Activated T-helper 1 cell treated with anti-CD3 and anti-CD28 coated beads, Interleukin-12 subunit alpha, Interleukin-12 subunit beta, Interleukin-2, Interleukin-4 antibody, amounts not matched to agents 30 ng/mL and 10 ng/mL and 1 ng/mL, durations not matched to agents 14 hours and 24 hours and 36 hours (primary cell): ENCODE results near the gene RCAN2. TPM values are rescaled to one million over a fixed set of nuclear protein-coding genes. Genes with fewer than 3 reads are reported as not detected.
"Not testable (repeated sequence)": the region's sequence is repeated elsewhere in the genome, so short reads cannot be mapped to it uniquely, and the experiment has no call there.

Experiments
- DNase-seq: peaks from one replicate; pipeline ENCODE4 v3.0.0; 2021; ENCODE audit warnings: low spot score
- H3K27ac Mint-ChIP-seq: one replicate; pipeline ENCODE4 v1.8.0; 2021; ENCODE audit warnings: mild to moderate bottlenecking, mixed read lengths
- H3K27me3 Mint-ChIP-seq: one replicate; pipeline ENCODE4 v1.8.0; 2022; ENCODE audit warnings: mild to moderate bottlenecking, moderate library complexity, mixed read lengths; ENCODE audit not compliant: insufficient read depth
- H3K36me3 Mint-ChIP-seq: one replicate; pipeline ENCODE4 v1.8.0; 2021; ENCODE audit warnings: low read depth, mixed read lengths
- H3K4me1 Mint-ChIP-seq: one replicate; pipeline ENCODE4 v1.8.0; 2021; ENCODE audit warnings: low read depth, mixed read lengths
- H3K4me3 Mint-ChIP-seq: one replicate; pipeline ENCODE4 v1.8.0; 2021; ENCODE audit warnings: mild to moderate bottlenecking, moderate library complexity, mixed read lengths
- H3K9me3 Mint-ChIP-seq: one replicate; pipeline ENCODE4 v1.8.0; 2021; ENCODE audit warnings: mixed read lengths
- intact Hi-C: fragments of 100-400 bp; cut with micrococcal nuclease; formaldehyde crosslinking; loops from one replicate; pipeline ENCODE4 v1.15.1; 2024
- total RNA-seq: library from RNA; stranded (reverse); gene quantifications from 2 replicates; pipeline ENCODE4 v1.2.3, GENCODE V29; 2022

Gene RCAN2
- total RNA-seq, 1 donor from 2014 or later, result 0.44 TPM

DNA sequence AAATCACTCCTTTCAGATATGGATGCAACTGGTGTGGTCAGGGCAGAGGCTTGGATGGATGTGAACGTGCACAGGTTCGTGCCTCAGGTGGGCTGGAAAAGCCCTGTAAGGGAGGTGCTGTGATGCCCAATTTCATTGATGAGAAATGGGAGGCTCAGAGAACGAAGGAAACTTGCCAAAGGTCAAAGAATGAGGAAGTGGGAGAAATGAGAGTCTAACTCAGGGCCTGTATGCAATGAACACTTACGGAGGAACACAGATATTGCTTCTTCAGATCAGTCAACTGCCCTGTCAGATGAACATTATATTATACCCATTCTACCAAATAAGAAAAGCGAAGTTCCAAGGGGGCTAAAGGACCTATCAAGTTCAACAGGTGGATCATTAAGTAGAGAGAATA is 134.7 kb downstream of the RCAN2 start:
- intact Hi-C loops, result no loop called here
- H3K9me3 Mint-ChIP-seq, result no peaks in the 10 kb centered on the region
- no peak overlapping the region for H3K27ac Mint-ChIP-seq
- H3K36me3 Mint-ChIP-seq, result no peaks in the 10 kb centered on the region
- no peak overlapping the region for H3K4me3 Mint-ChIP-seq
- H3K4me1 Mint-ChIP-seq, result peaks cover 8% of the 10 kb centered on the region
- no peak for DNase-seq
- peaks cover 6% of the 10 kb centered on the region for H3K27me3 Mint-ChIP-seq

DNA sequence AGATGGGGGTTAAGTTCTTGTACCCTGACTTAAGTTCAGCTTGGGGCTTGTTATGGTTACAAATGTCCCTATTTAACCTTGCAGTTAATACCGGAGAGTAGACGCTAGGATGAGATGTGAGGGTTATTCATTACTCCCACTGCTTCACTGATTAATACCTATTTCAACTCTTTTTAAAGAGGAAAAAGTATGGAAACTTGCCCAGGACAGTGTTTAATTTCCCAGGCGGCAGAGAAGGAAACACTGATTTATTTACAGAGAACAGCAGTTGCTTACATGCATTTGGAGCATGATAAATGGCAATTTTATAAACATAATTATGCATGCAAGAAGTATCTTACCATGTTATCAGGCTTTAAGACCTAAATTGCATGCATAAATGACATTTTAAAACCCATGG is 137.7 kb downstream of the RCAN2 start:
- intact Hi-C loops, result no loop called here
- Mint-ChIP-seq H3K4me1 (peaks cover 8% of the 10 kb centered on the region), H3K27me3 (peaks cover 8% of the 10 kb centered on the region), H3K4me3 (no peak overlapping the region), H3K36me3 (no peaks in the 10 kb centered on the region), H3K27ac (no peak overlapping the region), H3K9me3 (no peaks in the 10 kb centered on the region)
- no peak for DNase-seq

DNA sequence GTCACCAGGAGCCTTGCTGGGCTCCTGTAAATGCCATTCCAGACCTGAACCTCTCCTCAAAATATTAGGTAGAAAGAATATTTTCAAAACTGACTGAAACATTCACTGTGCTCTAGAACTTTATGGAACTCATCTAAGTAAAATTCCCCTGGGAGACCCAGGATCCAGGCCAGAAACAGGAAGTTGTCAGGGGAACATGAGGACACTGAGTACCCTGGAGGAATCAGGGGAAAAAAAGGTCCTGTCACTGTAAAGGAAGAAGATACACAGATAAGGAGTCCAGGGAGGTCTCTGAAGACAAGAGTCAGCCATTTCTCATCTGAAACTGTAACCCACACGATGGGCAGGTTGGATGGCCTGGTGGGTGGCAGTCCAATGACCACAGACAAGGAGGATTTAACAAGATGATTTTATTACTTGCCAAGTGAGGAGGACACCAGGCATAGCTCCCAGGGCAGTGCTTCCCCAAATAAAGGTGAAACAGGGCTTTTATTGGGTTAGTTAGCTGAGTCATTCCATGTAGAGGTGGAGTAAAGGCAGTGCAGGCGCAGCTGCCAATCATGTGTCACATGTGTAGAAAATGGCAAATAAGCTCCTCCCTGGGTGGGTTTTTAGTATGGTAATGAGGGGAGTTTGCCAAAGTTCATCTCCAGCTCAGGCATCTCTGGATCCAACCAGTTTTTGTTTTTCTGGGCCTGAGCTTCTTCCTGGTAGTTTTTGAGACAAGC is 138.5 kb downstream of the RCAN2 start:
- peaks cover 7% of the 10 kb centered on the region for H3K4me1 Mint-ChIP-seq
- H3K27ac Mint-ChIP-seq, result no peak overlapping the region
- no peaks in the 10 kb centered on the region for H3K36me3 Mint-ChIP-seq
- no peak overlapping the region for H3K4me3 Mint-ChIP-seq
- H3K9me3 Mint-ChIP-seq, result no peaks in the 10 kb centered on the region
- H3K27me3 Mint-ChIP-seq, result peaks cover 11% of the 10 kb centered on the region
- no peak for DNase-seq
- intact Hi-C loops, result no loop called here

GRCh38 chr6:46350714-46351113 is 140.5 kb downstream of the RCAN2 start:
- H3K27me3 Mint-ChIP-seq, result peaks cover 13% of the 10 kb centered on the region
- H3K4me3 Mint-ChIP-seq, result no peak overlapping the region
- H3K27ac Mint-ChIP-seq, result no peak overlapping the region
- no peaks in the 10 kb centered on the region for H3K36me3 Mint-ChIP-seq
- DNase-seq, result no peak
- no peaks in the 10 kb centered on the region for H3K4me1 Mint-ChIP-seq
- no peaks in the 10 kb centered on the region for H3K9me3 Mint-ChIP-seq
- intact Hi-C loops, result no loop called here

GRCh38 chr6:46347669-46348068 is 143.6 kb downstream of the RCAN2 start:
- H3K27me3 Mint-ChIP-seq, result peaks cover 13% of the 10 kb centered on the region
- DNase-seq, result no peak
- no peak overlapping the region for H3K4me3 Mint-ChIP-seq
- no peaks in the 10 kb centered on the region for H3K36me3 Mint-ChIP-seq
- no peaks in the 10 kb centered on the region for H3K4me1 Mint-ChIP-seq
- no peaks in the 10 kb centered on the region for H3K9me3 Mint-ChIP-seq
- intact Hi-C loops, result no loop called here
- H3K27ac Mint-ChIP-seq, result no peak overlapping the region

DNA sequence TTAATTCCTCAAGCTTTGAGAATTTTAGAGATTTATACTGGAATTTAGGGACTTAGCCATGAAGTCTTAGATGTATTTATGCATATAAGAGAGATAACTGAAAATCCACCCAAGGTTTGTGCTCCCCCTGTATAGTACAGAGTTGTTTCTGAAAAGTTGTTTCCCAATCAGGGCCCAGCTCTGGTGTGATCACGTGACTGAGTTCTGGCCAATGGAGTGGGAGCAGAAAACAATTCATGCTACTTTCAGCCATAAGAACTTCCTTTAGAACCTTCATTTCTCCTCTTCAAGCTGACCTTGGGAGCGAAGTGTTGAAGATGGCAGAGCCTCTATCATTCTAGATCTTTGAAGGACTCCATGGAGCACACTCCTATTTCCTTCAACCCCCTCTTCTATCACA is 151.0 kb downstream of the RCAN2 start:
- Mint-ChIP-seq H3K4me1 (no peaks in the 10 kb centered on the region), H3K4me3 (no peak overlapping the region), H3K27ac (no peak overlapping the region), H3K36me3 (no peaks in the 10 kb centered on the region), H3K9me3 (no peaks in the 10 kb centered on the region), H3K27me3 (peaks cover 14% of the 10 kb centered on the region)
- intact Hi-C loops, result no loop called here
- DNase-seq, result no peak

GRCh38 chr6:46338131-46338530 is 153.1 kb downstream of the RCAN2 start:
- Mint-ChIP-seq H3K4me3 (no peak overlapping the region), H3K27me3 (peaks cover 14% of the 10 kb centered on the region), H3K9me3 (no peaks in the 10 kb centered on the region), H3K4me1 (no peaks in the 10 kb centered on the region), H3K27ac (no peak overlapping the region), H3K36me3 (no peaks in the 10 kb centered on the region)
- intact Hi-C loops, result no loop called here
- no peak for DNase-seq

- intact Hi-C loops, result no loop called here
- peaks cover 5% of the 10 kb centered on the region for H3K27me3 Mint-ChIP-seq
- H3K36me3 Mint-ChIP-seq, result no peaks in the 10 kb centered on the region
Measured at GRCh38 chr6:46334442-46334841, 156.8 kb downstream of the RCAN2 start.

GRCh38 chr6:46333481-46333880 is 157.8 kb downstream of the RCAN2 start:
- Mint-ChIP-seq H3K9me3 (no peaks in the 10 kb centered on the region), H3K27me3 (peaks cover 5% of the 10 kb centered on the region), H3K4me3 (no peak overlapping the region), H3K36me3 (no peaks in the 10 kb centered on the region), H3K27ac (no peak overlapping the region), H3K4me1 (no peaks in the 10 kb centered on the region)
- intact Hi-C loops, result no loop called here
- DNase-seq, result no peak

More at GRCh38 chr6:46334442-46334841, 156.8 kb downstream of the RCAN2 start:
- no peak for DNase-seq
- H3K4me3 Mint-ChIP-seq, result no peak overlapping the region
- H3K4me1 Mint-ChIP-seq, result no peaks in the 10 kb centered on the region
- H3K27ac Mint-ChIP-seq, result no peak overlapping the region
- no peaks in the 10 kb centered on the region for H3K9me3 Mint-ChIP-seq

GRCh38 chr6:46332448-46332847 is 158.8 kb downstream of the RCAN2 start:
- H3K27ac Mint-ChIP-seq, H3K4me3 Mint-ChIP-seq, DNase-seq, H3K9me3 Mint-ChIP-seq, H3K36me3 Mint-ChIP-seq, H3K27me3 Mint-ChIP-seq, H3K4me1 Mint-ChIP-seq, intact Hi-C loops: not testable (repeated sequence)

DNA sequence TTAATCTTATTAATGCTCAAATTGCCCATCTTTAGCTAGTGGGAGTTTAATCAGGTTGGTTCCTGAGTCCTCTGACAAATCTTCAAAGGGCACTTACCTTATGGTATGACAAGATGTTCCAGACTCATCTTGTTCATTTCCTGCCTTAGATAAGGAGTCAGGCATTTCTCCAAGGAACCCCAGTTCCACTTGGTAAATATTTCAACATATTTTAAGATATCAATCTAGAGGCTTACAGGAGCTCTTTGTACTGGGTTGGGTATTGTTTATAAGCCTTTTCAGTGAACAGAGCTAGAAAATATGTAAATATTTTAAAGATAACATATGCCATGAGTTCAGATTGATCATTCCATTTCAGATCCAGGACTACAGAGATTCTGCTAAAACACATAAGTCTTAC is 159.8 kb downstream of the RCAN2 start:
- no peaks in the 10 kb centered on the region for H3K4me1 Mint-ChIP-seq
- intact Hi-C loops, result no loop called here
- H3K27ac Mint-ChIP-seq, result no peak overlapping the region
- no peak overlapping the region for H3K4me3 Mint-ChIP-seq
- no peaks in the 10 kb centered on the region for H3K9me3 Mint-ChIP-seq
- no peak for DNase-seq
- H3K36me3 Mint-ChIP-seq, result no peaks in the 10 kb centered on the region
- peaks cover 5% of the 10 kb centered on the region for H3K27me3 Mint-ChIP-seq

- Mint-ChIP-seq H3K9me3 (no peaks in the 10 kb centered on the region), H3K27me3 (peaks cover 5% of the 10 kb centered on the region), H3K27ac (no peak overlapping the region)
Measured at GRCh38 chr6:46329568-46329967, 161.7 kb downstream of the RCAN2 start.

DNA sequence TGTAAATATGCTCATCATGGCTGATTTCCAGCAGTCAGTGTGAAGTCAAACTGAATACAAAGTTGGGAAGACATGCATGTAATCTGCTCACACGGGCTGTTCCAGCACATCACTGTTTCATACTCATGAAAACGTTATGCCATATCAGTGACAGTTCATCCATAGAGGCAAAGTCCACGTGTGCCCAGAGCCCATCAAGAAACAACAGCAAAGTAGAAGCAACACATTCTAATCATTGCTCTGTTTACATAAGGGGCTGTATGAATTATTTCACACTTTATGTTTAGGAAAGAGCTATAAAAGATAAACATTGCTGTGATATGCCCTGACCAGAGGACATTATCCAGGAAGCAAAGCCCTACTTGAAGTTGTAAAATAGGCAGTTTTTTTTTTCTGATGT is 163.5 kb downstream of the RCAN2 start:
- Mint-ChIP-seq H3K9me3 (no peaks in the 10 kb centered on the region), H3K4me3 (no peak overlapping the region), H3K27me3 (peaks cover 2% of the 10 kb centered on the region), H3K27ac (no peak overlapping the region), H3K36me3 (no peaks in the 10 kb centered on the region), H3K4me1 (peaks cover 23% of the 10 kb centered on the region)
- DNase-seq, result no peak
- intact Hi-C loops, result no loop called here

More at GRCh38 chr6:46329568-46329967, 161.7 kb downstream of the RCAN2 start:
- Mint-ChIP-seq H3K4me3 (no peak overlapping the region), H3K36me3 (no peaks in the 10 kb centered on the region), H3K4me1 (peaks cover 13% of the 10 kb centered on the region)
- DNase-seq, result no peak
- intact Hi-C loops, result no loop called here
